Endodermal cell (in vitro differentiated cells): Measurements from ENCODE around the gene UNC13A. TPM values are rescaled to one million over a fixed set of nuclear protein-coding genes. Genes with fewer than 3 reads are reported as not detected.

Experiments
- DNase-seq: peaks from one replicate; pipeline ENCODE4 v3.0.0-alpha.2; 2017
- H3K27ac ChIP-seq: 2 replicates; pipeline ENCODE4 v1.5.1; 2013; ENCODE audit warnings: mild to moderate bottlenecking, low read depth, low read length, moderate library complexity
- H3K27me3 ChIP-seq: 2 replicates; pipeline ENCODE4 v1.6.1; 2013; ENCODE audit warnings: mild to moderate bottlenecking, low read length, moderate library complexity; ENCODE audit not compliant: insufficient read depth, control insufficient read depth, poor library complexity, severe bottlenecking
- H3K36me3 ChIP-seq: 2 replicates; pipeline ENCODE4 v1.7.0; 2013; ENCODE audit warnings: mild to moderate bottlenecking, low read length, moderate library complexity; ENCODE audit not compliant: control insufficient read depth, insufficient read depth
- H3K4me1 ChIP-seq: one replicate; pipeline ENCODE4 v1.7.0; 2013; ENCODE audit warnings: low read length; ENCODE audit not compliant: control insufficient read depth, insufficient read depth
- H3K4me3 ChIP-seq: 2 replicates; pipeline ENCODE4 v1.5.1; 2013; ENCODE audit warnings: mild to moderate bottlenecking, low read length, moderate library complexity
- H3K9ac ChIP-seq: 2 replicates; pipeline ENCODE4 v1.6.1; 2013; ENCODE audit warnings: mild to moderate bottlenecking, low read length, moderate library complexity; ENCODE audit not compliant: poor library complexity, severe bottlenecking; ENCODE audit errors: extremely low read depth
- H3K9me3 ChIP-seq: 2 replicates; pipeline ENCODE4 v1.6.1; 2013; ENCODE audit warnings: mild to moderate bottlenecking, low read length, moderate library complexity; ENCODE audit not compliant: control insufficient read depth
- H3K27ac Mint-ChIP-seq: 2 replicates; pipeline ENCODE4 v1.8.0; 2020; ENCODE audit warnings: mixed read lengths
- H3K27me3 Mint-ChIP-seq: 2 replicates; pipeline ENCODE4 v1.8.0; 2021; ENCODE audit warnings: mild to moderate bottlenecking, mixed read lengths; ENCODE audit not compliant: insufficient read depth
- H3K36me3 Mint-ChIP-seq: 2 replicates; pipeline ENCODE4 v1.8.0; 2020; ENCODE audit warnings: low read depth, mixed read lengths
- H3K4me1 Mint-ChIP-seq: 2 replicates; pipeline ENCODE4 v1.8.0; 2020; ENCODE audit warnings: mixed read lengths
- H3K4me3 Mint-ChIP-seq: 2 replicates; pipeline ENCODE4 v1.8.0; 2020; ENCODE audit warnings: mild to moderate bottlenecking, moderate library complexity, mixed read lengths
- H3K9me3 Mint-ChIP-seq: 2 replicates; pipeline ENCODE4 v1.8.0; 2020; ENCODE audit warnings: mild to moderate bottlenecking, mixed read lengths
- CTCF ChIP-seq: fragments of 200-600 bp; sonication (generic); conservative IDR thresholded peaks from 2 replicates; pipeline ENCODE4 v1.5.0; 2021; ENCODE audit warnings: antibody characterized with exemption, mild to moderate bottlenecking
- WGBS, 2 experiments: methylation state at CpG; one replicate each; pipeline versions ENCODE4 v1.1.5 to v1.1.7; 2013; ENCODE audit warnings: missing lambda C conversion rate in 2 of 2, mixed read lengths in 1 of 2; ENCODE audit not compliant: insufficient coverage in 1 of 2, insufficient read length in 1 of 2; 5-methylcytosine and 5-hydroxymethylcytosine counted together
- total RNA-seq, 2 donors: library from RNA; stranded (reverse); fragmentation: NEBNext Ultra II Directional in 1 of 2; extraction: Animal tissue kit (Norgen Biotek cat#: 25700) in 1 of 2; gene quantifications; 2 replicates in 1 of 2; 3 replicates in 1 of 2; pipeline ENCODE4 v1.2.1, GENCODE V29; 2021

Gene UNC13A
- total RNA-seq, 2 donors from 2014 or later, result 5.6 to 10.7 TPM

GRCh38 chr19:17632577-17632976 lies 55.6 kb downstream of the UNC13A start:
- Mint-ChIP-seq H3K27ac (no peak overlapping the region), H3K9me3 (no peaks in the 10 kb centered on the region), H3K27me3 (no peaks in the 10 kb centered on the region), H3K36me3 (peaks cover 14% of the 10 kb centered on the region), H3K4me3 (no peak overlapping the region), H3K4me1 (no peaks in the 10 kb centered on the region)
- Histone ChIP-seq H3K4me3 (no peak overlapping the region), H3K9me3 (no peaks in the 10 kb centered on the region), H3K27me3 (no peaks in the 10 kb centered on the region), H3K4me1 (no peaks in the 10 kb centered on the region), H3K9ac (no peak overlapping the region), H3K36me3 (no peaks in the 10 kb centered on the region), H3K27ac (no peak overlapping the region)
- no peak for TF ChIP-seq CTCF
- no peak for DNase-seq
- WGBS, 2 experiments, result 95 to 97% methylated on average over 9 of the region's 9 CpGs

DNA sequence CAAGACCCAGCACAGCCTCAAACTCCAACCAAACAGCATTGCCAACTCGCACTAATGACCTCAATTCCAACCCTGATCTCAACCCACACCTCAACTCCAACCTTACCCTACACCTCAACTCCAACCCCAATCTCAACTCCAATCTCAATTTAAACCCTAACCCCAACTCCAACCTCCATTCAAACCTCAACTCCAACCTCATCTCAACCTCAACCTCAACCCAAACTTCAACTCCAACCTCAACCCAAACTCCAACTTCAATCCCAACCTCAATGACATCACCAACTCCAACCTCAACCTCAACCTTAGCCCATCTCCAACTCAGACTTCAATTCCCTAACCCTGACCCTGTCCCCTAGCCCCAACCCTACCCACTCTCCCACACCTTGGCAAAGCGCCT lies 58.4 kb downstream of the UNC13A start:
- no peaks in the 10 kb centered on the region for H3K27me3 ChIP-seq
- H3K27ac ChIP-seq, result no peak overlapping the region
- H3K36me3 ChIP-seq, result no peaks in the 10 kb centered on the region
- no peak overlapping the region for H3K4me3 ChIP-seq
- Mint-ChIP-seq H3K36me3 (peaks cover 4% of the 10 kb centered on the region), H3K4me1 (no peaks in the 10 kb centered on the region), H3K4me3 (no peak overlapping the region), H3K27me3 (no peaks in the 10 kb centered on the region), H3K27ac (no peak overlapping the region), H3K9me3 (no peaks in the 10 kb centered on the region)
- no peaks in the 10 kb centered on the region for H3K4me1 ChIP-seq
- H3K9me3 ChIP-seq, result no peaks in the 10 kb centered on the region
- WGBS, 2 experiments, result 89 to 91% methylated on average over 1 to 2 of the region's 2 CpGs
- H3K9ac ChIP-seq, result no peak overlapping the region
- no peak for TF ChIP-seq CTCF
- no peak for DNase-seq

DNA sequence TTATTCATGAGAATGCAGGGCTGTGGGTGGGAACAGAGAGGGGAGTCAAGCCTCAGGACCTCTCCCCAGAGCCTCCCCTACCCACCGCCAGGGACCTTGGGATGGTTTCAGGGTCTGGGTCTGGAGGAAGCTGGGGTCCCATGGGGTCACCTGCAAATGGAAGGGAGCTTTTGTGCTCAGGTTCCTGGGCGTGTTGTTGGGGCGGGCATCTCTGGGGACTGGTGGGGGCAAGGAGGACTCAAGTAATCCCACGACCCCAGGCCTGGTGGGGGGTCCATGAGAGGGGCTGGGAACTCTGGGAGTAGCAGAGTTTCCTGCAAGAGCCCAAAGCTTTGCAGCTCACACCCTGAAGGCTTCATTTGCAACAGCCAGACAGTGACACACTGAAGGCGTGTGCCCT lies 60.2 kb downstream of the UNC13A start:
- Histone ChIP-seq H3K27me3 (no peaks in the 10 kb centered on the region), H3K4me1 (no peaks in the 10 kb centered on the region), H3K4me3 (no peak overlapping the region), H3K27ac (no peak overlapping the region), H3K9ac (no peak overlapping the region), H3K36me3 (no peaks in the 10 kb centered on the region), H3K9me3 (no peaks in the 10 kb centered on the region)
- DNase-seq, result peak; percentile 20
- Mint-ChIP-seq H3K4me1 (no peaks in the 10 kb centered on the region), H3K27me3 (no peaks in the 10 kb centered on the region), H3K36me3 (peaks cover 11% of the 10 kb centered on the region), H3K9me3 (no peaks in the 10 kb centered on the region), H3K4me3 (no peak overlapping the region), H3K27ac (no peak overlapping the region)
- WGBS, 2 experiments, result 89 to 100% methylated on average over 1 to 5 of the region's 5 CpGs
- TF ChIP-seq CTCF, result no peak
